Stimulated activated naive CD8-positive, alpha-beta T cell treated with anti-CD3 and anti-CD28 coated beads, Interleukin-15, Interleukin-2, amounts not matched to agents 100 ng/mL and 50 ng/mL, for 24 hours (primary cell): ENCODE results near the gene CDK5R2.

Experiments used
- H3K27ac Mint-ChIP-seq: one replicate; pipeline ENCODE4 v1.8.0; 2021; ENCODE audit warnings: mild to moderate bottlenecking, mixed read lengths
- H3K27me3 Mint-ChIP-seq: one replicate; pipeline ENCODE4 v1.8.0; 2021; ENCODE audit warnings: mixed read lengths
- H3K36me3 Mint-ChIP-seq: one replicate; pipeline ENCODE4 v1.8.0; 2021; ENCODE audit warnings: low read depth, mixed read lengths
- H3K4me1 Mint-ChIP-seq: one replicate; pipeline ENCODE4 v1.8.0; 2021; ENCODE audit warnings: low read depth, mixed read lengths
- H3K4me3 Mint-ChIP-seq: one replicate; pipeline ENCODE4 v1.8.0; 2021; ENCODE audit warnings: mild to moderate bottlenecking, mixed read lengths
- H3K9me3 Mint-ChIP-seq: one replicate; pipeline ENCODE4 v1.8.0; 2021; ENCODE audit warnings: mixed read lengths

CDK5R2 gene

DNA sequence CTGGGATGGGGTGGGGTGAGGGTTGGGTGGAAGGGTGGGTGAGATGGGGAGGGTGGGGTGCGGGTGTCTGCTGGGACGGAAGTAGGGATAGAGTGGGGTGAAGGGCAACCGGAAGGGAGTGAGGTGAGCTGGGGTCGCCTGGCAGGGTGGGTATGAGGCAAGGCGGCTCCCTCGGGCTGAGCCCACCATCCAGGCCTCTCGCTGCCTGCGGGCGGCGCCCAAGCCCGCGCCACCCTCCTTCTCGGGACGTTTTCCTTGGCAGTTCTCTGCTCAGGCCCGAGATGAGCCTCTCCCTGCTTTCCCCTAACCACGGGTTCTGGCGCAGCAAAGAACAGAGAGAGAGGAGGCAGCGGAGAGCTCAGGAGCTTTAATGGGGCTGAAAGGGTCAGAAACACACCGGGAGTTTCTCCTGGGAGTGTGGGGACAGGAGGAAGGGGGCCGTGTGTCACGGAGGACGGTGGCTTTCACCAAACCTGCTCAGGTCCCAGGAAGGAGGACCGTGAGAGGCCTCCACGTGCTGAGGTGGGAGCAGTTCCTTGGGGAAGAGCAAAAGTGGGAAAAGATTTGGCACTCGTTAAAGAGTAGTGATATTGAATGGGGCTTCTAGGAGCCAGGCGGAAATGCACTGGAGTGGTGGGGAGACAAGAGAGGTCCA lies 21.4 kb downstream of the CDK5R2 start:
- no peaks in the 10 kb centered on the region for H3K9me3 Mint-ChIP-seq
- H3K27ac Mint-ChIP-seq = no peak overlapping the region
- peaks cover 36% of the 10 kb centered on the region for H3K4me1 Mint-ChIP-seq
- peaks cover 74% of the 10 kb centered on the region for H3K27me3 Mint-ChIP-seq
- peak overlapping the region; percentile 52 for H3K4me3 Mint-ChIP-seq
- no peaks in the 10 kb centered on the region for H3K36me3 Mint-ChIP-seq

DNA sequence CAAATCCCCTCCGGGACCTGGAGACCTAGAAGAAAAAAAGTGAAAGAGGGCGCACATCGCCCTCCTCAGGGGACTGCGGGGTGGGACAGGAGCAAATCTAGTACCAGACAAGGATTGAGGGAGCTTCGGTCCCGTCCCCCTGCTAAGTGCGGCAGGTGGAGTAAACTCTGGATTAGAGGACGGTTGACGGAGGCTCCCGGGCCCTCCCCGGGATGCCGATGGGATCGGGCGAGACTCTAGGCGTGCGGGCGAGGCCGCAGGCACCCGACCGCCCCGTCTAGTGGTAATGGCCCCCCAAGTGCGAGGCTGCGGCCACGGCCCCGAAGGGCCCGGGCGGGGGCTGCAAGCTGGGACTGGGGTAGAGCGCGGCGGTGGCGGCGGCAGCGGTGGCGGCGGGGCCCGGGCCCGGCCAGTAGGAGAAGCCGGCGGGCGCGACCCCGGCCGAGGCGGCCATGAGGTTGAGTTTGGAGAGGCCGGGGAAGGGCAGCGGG lies 22.0 kb downstream of the CDK5R2 start:
- Mint-ChIP-seq H3K9me3 (no peaks in the 10 kb centered on the region), H3K27me3 (peaks cover 75% of the 10 kb centered on the region), H3K27ac (no peak overlapping the region), H3K36me3 (no peaks in the 10 kb centered on the region), H3K4me1 (peaks cover 38% of the 10 kb centered on the region), H3K4me3 (peak overlapping the region; percentile 52)

DNA sequence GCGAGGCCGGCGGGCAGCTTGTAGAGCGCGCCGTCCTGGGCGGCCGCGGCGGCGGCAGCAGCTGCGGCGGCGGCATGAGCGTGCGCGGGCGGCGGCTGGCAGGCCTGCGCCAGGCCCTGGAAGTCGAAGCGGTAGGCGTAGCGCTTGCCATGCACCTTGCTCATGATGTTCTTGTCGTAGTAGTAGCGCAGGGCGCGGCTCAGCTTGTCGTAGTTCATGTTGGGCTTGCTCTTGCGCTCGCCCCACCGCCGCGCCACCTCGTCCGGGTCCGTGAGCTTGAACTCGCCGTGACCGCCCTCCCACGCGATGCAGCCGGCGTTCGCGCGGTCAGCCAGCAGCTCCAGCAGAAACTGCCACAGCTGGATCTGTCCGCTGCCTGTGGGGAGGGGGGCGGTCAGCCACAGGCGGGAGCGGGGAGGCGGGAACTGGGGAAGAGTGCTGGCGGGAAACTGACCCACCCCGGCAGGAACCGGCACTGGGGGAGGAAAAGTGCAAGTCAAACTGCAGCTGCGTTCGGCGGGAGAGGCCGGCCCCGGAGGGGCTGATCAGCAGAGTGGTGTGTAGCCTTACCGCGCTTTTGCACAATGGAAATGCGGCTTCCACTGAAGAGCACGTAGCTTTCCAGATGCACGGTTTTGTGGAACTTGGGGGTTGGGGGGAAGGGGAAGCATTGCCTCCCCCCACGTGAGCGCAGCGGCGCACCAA lies 22.6 kb downstream of the CDK5R2 start:
- no peak overlapping the region for H3K27ac Mint-ChIP-seq
- peaks cover 38% of the 10 kb centered on the region for H3K4me1 Mint-ChIP-seq
- peaks cover 74% of the 10 kb centered on the region for H3K27me3 Mint-ChIP-seq
- no peaks in the 10 kb centered on the region for H3K36me3 Mint-ChIP-seq
- H3K4me3 Mint-ChIP-seq = peak overlapping the region; percentile 49
- H3K9me3 Mint-ChIP-seq = no peaks in the 10 kb centered on the region

DNA sequence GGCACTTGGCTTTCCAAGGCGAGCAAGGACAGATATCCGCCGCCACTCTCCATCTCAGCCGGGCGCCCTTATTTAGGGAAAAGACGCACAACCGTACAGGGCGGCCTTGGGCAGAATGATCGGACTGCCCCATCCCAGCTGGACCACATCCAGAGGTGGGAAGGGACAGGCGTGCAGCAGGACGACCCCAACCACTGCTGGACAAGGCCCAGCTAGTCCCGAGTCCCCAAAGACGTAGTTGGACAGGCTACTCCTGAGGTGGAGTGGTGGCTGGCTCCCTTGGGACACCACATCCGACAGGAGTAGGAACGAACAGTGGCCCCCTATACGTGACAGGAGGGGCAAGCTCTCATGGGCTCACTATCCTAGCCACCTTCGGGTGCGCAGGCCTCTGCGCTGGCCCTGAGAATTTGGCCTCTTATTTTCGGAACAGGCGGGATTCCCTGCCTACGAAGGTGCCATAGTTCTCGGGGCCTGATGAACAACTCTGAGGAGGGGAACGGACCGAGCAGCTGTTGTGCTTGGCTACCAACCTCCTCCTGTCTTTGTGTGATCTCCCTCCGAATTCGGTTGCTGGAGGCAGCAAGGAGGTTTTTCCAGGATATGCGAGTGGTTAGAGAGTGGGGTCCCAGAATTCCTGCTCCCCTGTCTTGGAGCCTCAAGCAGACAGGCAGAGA lies 23.3 kb downstream of the CDK5R2 start:
- Mint-ChIP-seq H3K4me1 (peaks cover 38% of the 10 kb centered on the region), H3K36me3 (no peaks in the 10 kb centered on the region), H3K27ac (no peak overlapping the region), H3K9me3 (no peaks in the 10 kb centered on the region), H3K27me3 (peaks cover 74% of the 10 kb centered on the region), H3K4me3 (no peak overlapping the region)

DNA sequence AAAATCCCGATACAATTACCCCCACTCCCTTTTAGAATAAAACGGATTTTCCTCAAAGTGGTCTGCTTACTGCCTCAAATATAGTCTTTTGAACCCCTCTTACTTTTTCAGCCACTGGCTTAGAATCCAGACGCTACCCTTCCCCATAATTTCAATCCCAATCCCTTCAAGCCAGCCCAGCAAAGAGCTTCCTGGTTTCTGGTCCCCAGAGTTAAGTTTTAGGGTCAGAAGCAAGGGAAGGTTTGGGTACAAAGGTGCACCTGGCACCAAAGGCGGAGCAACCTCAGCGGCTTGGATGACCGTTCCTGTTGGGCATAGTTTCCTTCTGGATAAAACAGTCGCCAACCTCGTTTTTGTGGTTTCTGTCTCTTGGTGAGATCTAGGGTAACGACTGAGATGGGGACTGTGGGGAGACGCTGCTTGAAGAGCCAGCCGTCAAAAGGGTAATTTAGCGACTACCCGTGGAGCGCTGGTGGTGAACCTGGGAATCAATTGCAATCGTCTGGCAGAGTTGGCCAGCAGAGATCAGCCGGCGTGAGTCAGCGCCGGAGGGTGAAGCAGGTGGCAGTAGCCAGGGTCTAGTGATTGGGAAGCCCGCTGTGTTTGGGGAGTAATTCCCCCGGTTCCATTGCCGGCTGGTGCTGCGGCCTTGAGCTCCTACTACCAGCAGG lies 23.9 kb downstream of the CDK5R2 start:
- H3K27me3 Mint-ChIP-seq = peaks cover 75% of the 10 kb centered on the region
- no peak overlapping the region for H3K4me3 Mint-ChIP-seq
- H3K27ac Mint-ChIP-seq = no peak overlapping the region

DNA sequence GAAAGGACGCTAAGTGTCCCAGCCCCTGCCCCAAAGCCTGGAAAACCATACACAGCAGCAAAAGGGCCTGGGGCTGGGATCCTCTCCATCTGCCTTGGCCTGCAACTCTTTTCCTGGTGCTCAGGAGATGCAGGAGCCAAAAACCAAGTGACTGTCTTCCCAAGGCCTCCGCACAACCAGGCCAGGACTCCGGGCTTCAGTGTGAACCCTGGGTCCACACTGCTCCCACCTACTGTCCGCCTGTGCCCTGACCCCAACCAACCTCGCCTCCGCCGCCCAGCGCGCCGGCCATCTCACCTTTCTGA lies 24.4 kb downstream of the CDK5R2 start:
- Mint-ChIP-seq H3K27me3 (peaks cover 77% of the 10 kb centered on the region), H3K4me1 (peaks cover 38% of the 10 kb centered on the region), H3K36me3 (no peaks in the 10 kb centered on the region), H3K4me3 (no peak overlapping the region), H3K27ac (no peak overlapping the region), H3K9me3 (no peaks in the 10 kb centered on the region)

More for the DNA sequence above, 23.9 kb downstream of the CDK5R2 start:
- Mint-ChIP-seq H3K9me3 (no peaks in the 10 kb centered on the region), H3K36me3 (no peaks in the 10 kb centered on the region), H3K4me1 (peaks cover 38% of the 10 kb centered on the region)

DNA sequence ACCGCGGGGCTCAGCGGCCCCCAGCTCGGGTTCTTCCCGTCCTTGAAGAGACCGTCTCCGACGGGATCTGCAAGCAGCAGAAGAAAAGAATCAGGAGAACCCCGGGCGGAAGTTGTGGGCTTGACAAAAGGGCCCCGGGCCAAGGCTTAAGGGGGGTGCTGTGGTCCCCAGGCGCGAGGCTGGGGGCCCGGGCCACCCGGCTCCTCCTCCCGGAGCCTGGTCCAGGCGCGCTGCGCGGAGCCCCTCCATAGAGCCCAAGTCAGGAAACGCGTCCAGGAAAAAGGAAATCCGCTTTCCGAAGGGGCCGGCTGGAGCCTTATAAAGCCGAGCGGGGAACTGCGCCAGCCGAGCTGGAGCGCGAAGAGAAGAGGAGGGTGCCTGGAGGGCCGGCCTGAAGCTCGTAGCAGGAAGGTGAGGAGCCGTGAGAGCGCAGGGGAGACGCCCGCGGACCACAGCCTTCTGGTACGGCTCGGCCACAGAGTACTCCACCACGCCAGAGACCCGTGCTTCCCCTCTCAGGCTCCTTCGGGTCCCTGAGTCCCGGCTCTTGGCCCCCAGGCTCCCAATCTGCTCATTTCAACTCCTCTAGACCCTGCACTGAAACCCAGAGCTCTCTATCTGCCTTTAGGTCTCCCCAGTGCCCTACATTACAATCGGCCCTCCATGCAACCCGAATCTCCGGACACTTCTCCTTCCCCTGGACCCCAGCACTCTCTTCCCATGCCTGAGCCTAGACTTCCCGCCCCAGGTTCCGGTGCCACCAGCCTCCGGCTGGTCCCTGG lies 25.0 kb downstream of the CDK5R2 start:
- Mint-ChIP-seq H3K4me1 (peaks cover 37% of the 10 kb centered on the region), H3K36me3 (no peaks in the 10 kb centered on the region), H3K27me3 (peaks cover 80% of the 10 kb centered on the region), H3K27ac (no peak overlapping the region), H3K4me3 (peak overlapping the region; percentile 23), H3K9me3 (no peaks in the 10 kb centered on the region)

DNA sequence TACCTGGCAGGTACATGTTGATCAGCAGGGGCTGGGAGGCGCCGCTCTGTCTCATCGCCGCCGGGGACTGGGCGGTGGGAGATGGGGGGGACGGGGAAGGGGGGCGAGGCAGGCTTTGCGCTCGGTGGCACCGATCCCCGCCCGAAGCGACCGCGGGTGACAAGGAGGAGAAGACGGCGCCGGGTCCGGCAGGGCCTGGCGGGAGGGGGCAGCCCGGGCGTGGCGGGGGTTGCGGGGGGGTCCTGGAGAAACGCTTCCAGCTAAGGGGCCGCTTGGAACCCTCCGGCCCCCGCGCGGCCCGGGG lies 25.5 kb downstream of the CDK5R2 start, which contains the start of gene FEV:
FEV (minus strand) TSS at position 164 of the 304 bp plus-strand sequence; CDS start at position 55, 109 bp downstream.
- peaks cover 32% of the 10 kb centered on the region for H3K4me1 Mint-ChIP-seq
- peak within 1 kb of the TSS; percentile 23 for H3K4me3 Mint-ChIP-seq
- no peaks in the 10 kb centered on the region for H3K9me3 Mint-ChIP-seq
- H3K36me3 Mint-ChIP-seq = no peaks in the 10 kb centered on the region
- peaks cover 82% of the 10 kb centered on the region for H3K27me3 Mint-ChIP-seq
- no peak within 1 kb of the TSS for H3K27ac Mint-ChIP-seq

DNA sequence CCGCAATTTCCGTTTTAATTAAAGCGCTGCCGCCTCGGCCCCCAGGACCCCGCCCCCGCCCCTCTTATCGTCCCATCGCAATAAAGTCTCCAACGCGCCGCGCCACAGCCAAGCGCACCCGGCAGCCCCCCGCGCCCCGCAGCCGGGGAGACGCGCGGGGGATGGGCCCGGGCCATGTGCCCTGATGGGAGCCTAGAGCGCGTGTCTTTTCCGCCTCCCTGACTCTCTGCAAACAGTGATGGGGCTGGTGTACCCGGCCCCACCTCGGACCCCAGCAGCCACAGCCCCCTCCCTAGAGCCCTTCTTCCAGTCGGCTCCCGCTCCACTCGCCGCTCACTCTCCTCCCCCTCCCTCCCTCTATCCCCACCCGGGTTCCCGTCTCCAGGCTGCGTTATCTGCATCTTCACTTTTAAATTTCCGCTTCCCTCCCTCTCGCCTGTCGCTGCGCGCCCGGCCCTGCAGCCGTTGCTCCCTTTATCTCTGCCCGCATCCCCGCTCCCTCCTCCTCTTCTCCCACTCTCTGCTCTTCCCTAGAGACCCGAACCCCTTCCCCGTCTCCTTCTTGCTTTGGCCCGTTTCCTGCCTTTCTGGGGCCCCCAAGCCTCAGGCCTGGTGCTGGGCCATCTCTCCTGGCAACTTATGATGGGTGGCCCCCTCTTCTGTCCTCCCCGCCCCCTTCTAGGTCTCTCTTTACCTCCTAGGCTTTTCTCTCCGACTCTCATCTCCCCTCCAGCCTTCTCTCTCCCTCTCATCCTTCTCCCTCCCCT lies 26.0 kb downstream of the CDK5R2 start:
- Mint-ChIP-seq H3K4me1 (peaks cover 29% of the 10 kb centered on the region), H3K36me3 (no peaks in the 10 kb centered on the region), H3K27ac (no peak overlapping the region), H3K9me3 (no peaks in the 10 kb centered on the region), H3K27me3 (peaks cover 84% of the 10 kb centered on the region), H3K4me3 (no peak overlapping the region)

DNA sequence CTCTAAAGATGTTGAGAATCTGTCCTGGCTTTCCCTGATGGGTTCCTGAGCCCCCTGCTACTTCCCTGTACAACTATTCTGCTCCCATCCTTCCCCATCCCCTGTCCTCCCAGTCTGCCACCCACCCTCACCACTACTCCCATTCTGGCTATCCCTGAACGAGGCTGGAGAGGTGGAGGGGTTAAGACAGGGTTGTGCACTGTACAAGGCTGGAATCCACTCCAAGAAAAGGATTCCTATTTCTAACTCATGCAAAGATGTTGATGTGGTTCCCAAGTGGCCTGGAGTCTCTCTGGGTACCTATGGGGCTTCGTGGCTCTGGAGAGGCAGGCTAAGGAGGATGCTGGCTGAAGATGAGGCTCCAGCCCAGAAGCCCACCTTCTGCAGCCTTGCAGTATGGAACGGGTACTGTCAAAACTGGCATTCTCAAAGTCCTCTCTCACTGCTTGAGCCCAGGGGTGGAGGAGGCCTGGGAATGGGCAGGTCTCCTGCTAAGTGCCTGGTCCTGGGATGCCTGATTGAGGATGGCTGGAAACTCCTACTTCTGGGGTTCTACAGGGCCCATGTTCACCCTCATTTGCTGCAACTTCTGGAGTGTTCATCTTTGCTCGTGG lies 26.8 kb downstream of the CDK5R2 start:
- H3K27ac Mint-ChIP-seq = no peak overlapping the region
- H3K4me1 Mint-ChIP-seq = peaks cover 24% of the 10 kb centered on the region
- no peaks in the 10 kb centered on the region for H3K9me3 Mint-ChIP-seq
- no peaks in the 10 kb centered on the region for H3K36me3 Mint-ChIP-seq
- peaks cover 85% of the 10 kb centered on the region for H3K27me3 Mint-ChIP-seq
- H3K4me3 Mint-ChIP-seq = no peak overlapping the region

DNA sequence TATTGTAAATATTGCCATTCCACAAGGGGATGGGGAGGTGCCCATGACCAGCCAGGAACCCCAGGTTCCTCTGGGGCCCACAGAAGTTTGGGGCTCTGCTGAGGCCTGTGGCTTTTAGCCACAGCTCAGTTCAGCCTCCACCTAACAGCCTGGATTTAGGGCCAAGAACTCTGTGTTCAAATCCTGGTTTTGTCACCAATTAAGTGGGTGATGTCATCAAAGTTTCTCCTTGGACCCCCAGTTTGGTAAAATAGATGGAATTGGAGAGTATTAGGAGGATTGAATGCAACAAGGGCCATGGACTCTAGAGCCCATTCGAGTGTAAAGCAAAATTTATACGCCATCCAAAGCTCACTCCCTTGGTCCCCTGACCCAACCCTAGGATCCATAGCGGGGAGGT lies 28.7 kb downstream of the CDK5R2 start:
- no peak overlapping the region for H3K27ac Mint-ChIP-seq
- H3K36me3 Mint-ChIP-seq = no peaks in the 10 kb centered on the region
- H3K4me1 Mint-ChIP-seq = peaks cover 14% of the 10 kb centered on the region
- H3K27me3 Mint-ChIP-seq = peaks cover 86% of the 10 kb centered on the region
- no peak overlapping the region for H3K4me3 Mint-ChIP-seq
- no peaks in the 10 kb centered on the region for H3K9me3 Mint-ChIP-seq

DNA sequence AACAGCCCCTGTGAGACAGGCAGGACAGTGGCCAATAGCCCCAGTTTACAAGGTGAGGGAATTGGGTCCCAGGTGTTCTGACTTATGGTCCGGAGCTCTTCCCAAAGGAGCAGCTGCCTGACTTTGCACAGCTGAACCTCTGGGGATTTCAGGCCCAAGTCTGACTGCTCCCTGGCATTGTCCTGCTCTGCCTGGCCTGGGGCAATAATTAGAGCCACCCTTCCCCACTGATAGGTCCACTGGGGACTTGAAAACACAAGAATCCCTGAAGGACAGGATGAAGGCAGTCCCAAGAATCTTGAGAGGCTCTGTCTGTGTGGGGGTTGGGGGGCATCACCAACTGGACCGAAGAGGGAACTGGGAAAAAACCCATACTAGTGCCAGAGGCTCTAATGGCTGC lies 29.2 kb downstream of the CDK5R2 start:
- Mint-ChIP-seq H3K9me3 (no peaks in the 10 kb centered on the region), H3K27me3 (peaks cover 81% of the 10 kb centered on the region), H3K36me3 (no peaks in the 10 kb centered on the region), H3K4me3 (no peak overlapping the region), H3K27ac (no peak overlapping the region), H3K4me1 (peaks cover 10% of the 10 kb centered on the region)

DNA sequence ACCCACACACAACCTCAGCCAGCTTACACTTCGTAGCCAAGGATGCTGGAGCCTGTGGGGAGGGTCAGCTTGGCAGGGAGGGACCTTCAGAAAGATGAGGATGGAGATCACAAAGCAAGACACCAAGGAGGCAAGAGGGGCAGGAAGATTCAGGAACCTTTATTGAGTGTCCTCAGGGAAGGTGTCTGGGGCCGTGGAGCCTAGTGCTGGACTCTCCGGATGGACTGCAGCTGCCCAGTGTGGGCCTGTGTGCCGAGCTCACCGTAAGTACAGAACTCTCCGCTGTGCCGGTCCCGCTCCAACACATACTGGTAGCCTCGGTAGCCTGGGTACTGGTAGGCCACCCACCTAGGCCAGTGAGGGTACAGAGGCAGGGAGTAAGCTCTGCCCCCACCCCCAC lies 30.6 kb downstream of the CDK5R2 start:
- Mint-ChIP-seq H3K9me3 (no peaks in the 10 kb centered on the region), H3K4me3 (no peak overlapping the region), H3K4me1 (peaks cover 6% of the 10 kb centered on the region), H3K27me3 (peaks cover 80% of the 10 kb centered on the region), H3K36me3 (no peaks in the 10 kb centered on the region), H3K27ac (no peak overlapping the region)
